SK-N-DZ (cell line): ENCODE results near the gene NRTN.
"Not testable (repeated sequence)": the region's sequence is repeated elsewhere in the genome, so short reads cannot be mapped to it uniquely, and the experiment has no call there.

Experiments used
- DNase-seq: peaks from one replicate; pipeline ENCODE4 v3.0.0-alpha.2; 2015; ENCODE audit warnings: low spot score

The NRTN gene

GRCh38 chr19:5864725-5865486 is 60.0 kb downstream of the NRTN start:
- no peak for DNase-seq

- DNase-seq, result no peak
These were observed 60.9 kb downstream of the NRTN start for GRCh38 chr19:5865772-5866171.

- DNase-seq, result no peak
These were observed 62.6 kb downstream of the NRTN start for GRCh38 chr19:5867201-5868136.

GRCh38 chr19:5870986-5871394 is 66.1 kb downstream of the NRTN start:
- no peak for DNase-seq

- DNase-seq, result no peak
These were observed 68.8 kb downstream of the NRTN start for GRCh38 chr19:5873617-5874199.

- DNase-seq, result not testable (repeated sequence)
These were observed 69.6 kb downstream of the NRTN start for GRCh38 chr19:5874496-5874895.

GRCh38 chr19:5877427-5877826 is 72.6 kb downstream of the NRTN start:
- no peak for DNase-seq

- DNase-seq, result no peak
These were observed 73.0 kb downstream of the NRTN start for GRCh38 chr19:5877882-5878281.
